ENCODE data around the gene EIF4G3. TPM values are rescaled to one million over a fixed set of nuclear protein-coding genes. Genes with fewer than 3 reads are reported as not detected.

EIF4G3 gene
- total and polyA plus RNA-seq, 2 of the 8 experiments (the other 6 are each of a cell fraction or from before 2014, with no cell fraction given): 47.5 to 66.6 TPM

- Histone ChIP-seq H3K79me2 (ENCODE audit: control insufficient read depth in 1 of 2, insufficient read depth in 2 of 2, low read length in 2 of 2) (peaks cover 0 to 20% of the 10 kb centered on the region in 2 experiments; a peak in 2 of 4 replicates), H3K27me3 (replicated peaks in 1 of 4; ENCODE audit: control insufficient read depth in 3 of 4, extremely low read depth in 1 of 4, insufficient read depth in 3 of 4, low read length in 3 of 4) (no peaks in the 10 kb centered on the region)
- TF ChIP-seq CHD2 (IDR thresholded peaks at IDR 0.05; ENCODE audit: low read length) (no peak), ASH2L (IDR thresholded peaks at IDR 0.05; ENCODE audit: low read length) (no peak), RBBP5 (IDR thresholded peaks at IDR 0.05; ENCODE audit: borderline replicate concordance, low read depth, low read length) (no peak), ZNF274 (IDR thresholded peaks at IDR 0.05; ENCODE audit: borderline replicate concordance, extremely low read depth, low read length) (no peak), PHF8 (conservative IDR thresholded peaks at IDR 0.05; ENCODE audit: low read depth, low read length) (no peak), TAF7 (optimal IDR thresholded peaks at IDR 0.05; ENCODE audit: borderline replicate concordance, low read depth, low read length) (no peak), HDAC2 (IDR thresholded peaks at IDR 0.05; ENCODE audit: borderline replicate concordance in 1 of 2, low read depth in 2 of 2, low read length in 2 of 2) (no peak), KDM1A (IDR thresholded peaks at IDR 0.05; ENCODE audit: borderline replicate concordance, low read length) (no peak), CBX5 (IDR thresholded peaks at IDR 0.05; ENCODE audit: low read depth, low read length) (no peak), SIX5 (IDR thresholded peaks at IDR 0.05; ENCODE audit: low read depth, low read length) (no peak), BCL11A (IDR thresholded peaks at IDR 0.05; ENCODE audit: low read depth in 2 of 2, low read length in 2 of 2) (no peak), MAX (IDR thresholded peaks at IDR 0.05) (no peak)
Observed at GRCh38 chr1:21084111-21084810, 92.4 kb downstream of the EIF4G3 start.

More at GRCh38 chr1:21084111-21084810, 92.4 kb downstream of the EIF4G3 start:
- no peak overlapping the region for H2AFZ ChIP-seq (ENCODE audit: low read length)
- H3K56ac ChIP-seq (replicated peaks; ENCODE audit: insufficient read length, low read depth, low read length): peak overlapping the region; percentile 73
- no peak overlapping the region for H3K9ac ChIP-seq (replicated peaks in 1 of 4; ENCODE audit: extremely low read depth in 1 of 4, low read depth in 3 of 4, low read length in 3 of 4)
- no peak overlapping the region for H3K4ac ChIP-seq (replicated peaks; ENCODE audit: insufficient read length, low read depth, low read length)
- POLR2A ChIA-PET (ENCODE audit: partially characterized antibody): no interaction called here
- 97% methylated on average over 3 of the region's 4 CpGs; no CpG with 5 or more reads in 1 of the 2 experiments for WGBS, 2 experiments (ENCODE audit: extremely low coverage in 1 of 2, insufficient coverage in 1 of 2, insufficient read length in 1 of 2, insufficient replicate concordance in 2 of 2, low coverage in 1 of 2, low lambda C conversion rate in 2 of 2, missing lambda C conversion rate in 1 of 2)
- H3K4me3 ChIP-seq (ENCODE audit: extremely low read depth in 1 of 4, insufficient read depth in 2 of 4, low read depth in 3 of 4, low read length in 4 of 4): no peak overlapping the region
- no peaks in the 10 kb centered on the region for H3K79me1 ChIP-seq (ENCODE audit: low read depth, low read length)
- no peak overlapping the region for H3K4me2 ChIP-seq (ENCODE audit: insufficient read depth in 1 of 2, low read depth in 2 of 2, low read length in 2 of 2)
- H3K23ac ChIP-seq (ENCODE audit: insufficient read length): no peak overlapping the region
- H3K9me3 ChIP-seq (ENCODE audit: insufficient read depth in 2 of 2, low read depth in 1 of 2, low read length in 1 of 2): no peaks in the 10 kb centered on the region
- FAIRE-seq: no peak
- no peak overlapping the region for H3K18ac ChIP-seq (ENCODE audit: extremely low read depth, low read length)
- no peak overlapping the region for H3K14ac ChIP-seq (ENCODE audit: insufficient read length)
- H2BK20ac ChIP-seq (ENCODE audit: low read length): no peak overlapping the region
- no peak overlapping the region for H2BK5ac ChIP-seq (ENCODE audit: low read depth, low read length)
- CTCF ChIA-PET (ENCODE audit: partially characterized antibody): no interaction called here
- no peak overlapping the region for H4K8ac ChIP-seq (ENCODE audit: extremely low read depth, insufficient read depth, low read length)
- no peak overlapping the region for H4K5ac ChIP-seq (ENCODE audit: insufficient read length, low read depth, low read length)
- no peak overlapping the region for H2AK5ac ChIP-seq (ENCODE audit: low read depth, low read length)
- no peak overlapping the region for H2BK15ac ChIP-seq (ENCODE audit: low read length)
- DNase-seq (ENCODE audit: low read depth in 1 of 2, low spot score in 2 of 2): no peak
- H3K27ac ChIP-seq (ENCODE audit: low read depth, low read length): no peak overlapping the region
- no peak overlapping the region for H2BK120ac ChIP-seq (replicated peaks; ENCODE audit: low read depth, low read length)
- no peak overlapping the region for H2BK12ac ChIP-seq (ENCODE audit: low read depth, low read length)
- peaks cover 0 to 11% (median 3%) of the 10 kb centered on the region in 4 experiments; a peak in 4 of 8 replicates for H3K36me3 ChIP-seq (ENCODE audit: control insufficient read depth in 2 of 4, insufficient read depth in 4 of 4, low read length in 3 of 4)
- no peak overlapping the region for H4K91ac ChIP-seq (replicated peaks; ENCODE audit: insufficient read length, low read length)
- H3K23me2 ChIP-seq (ENCODE audit: low read depth, low read length): no peaks in the 10 kb centered on the region
- peaks cover 2% of the 10 kb centered on the region in 2 experiments for H4K20me1 ChIP-seq (replicated peaks in 1 of 2; ENCODE audit: control insufficient read depth in 1 of 2, insufficient read depth in 2 of 2, low read length in 2 of 2)
- H3K4me1 ChIP-seq (replicated peaks in 1 of 4; ENCODE audit: control insufficient read depth in 3 of 4, insufficient read depth in 4 of 4, low read length in 3 of 4): no peaks in the 10 kb centered on the region
